ENCODE measurements around the gene CACNA1F. TPM values are rescaled to one million over a fixed set of nuclear protein-coding genes. Genes with fewer than 3 reads are reported as not detected.

CACNA1F gene
- total and polyA plus RNA-seq, 10 of the 15 experiments (the other 5 are each of a cell fraction or from before 2014, with no cell fraction given): 0.01 to 0.32 (median 0.05) TPM; not detected in 5

GRCh38 chrX:49192722-49193328 is 40.3 kb downstream of the CACNA1F start:
- Histone ChIP-seq H3K79me2 (ENCODE audit: control insufficient read depth, insufficient read depth, low read length) (no peaks in the 10 kb centered on the region; the same call in 1 of the 2 replicates), H3K9me3 (replicated peaks; ENCODE audit: control insufficient read depth, insufficient read depth, low read length) (no peaks in the 10 kb centered on the region), H3K4me3 (no peak overlapping the region), H2AFZ (ENCODE audit: control insufficient read depth, low read depth, low read length) (no peak overlapping the region), H3K9ac (ENCODE audit: control insufficient read depth, insufficient read depth, low read length) (no peak overlapping the region), H3K4me2 (ENCODE audit: control insufficient read depth, insufficient read depth) (no peak overlapping the region), H4K20me1 (ENCODE audit: control insufficient read depth, insufficient read depth) (no peaks in the 10 kb centered on the region), H3K27ac (ENCODE audit: control insufficient read depth, insufficient read depth) (no peak overlapping the region), H3K4me1 (ENCODE audit: control insufficient read depth, insufficient read depth, low read length) (peaks cover 3% of the 10 kb centered on the region; the same call in 1 of the 2 replicates), H3K36me3 (ENCODE audit: control insufficient read depth in 2 of 2, insufficient read depth in 2 of 2, low read length in 1 of 2) (no peaks in the 10 kb centered on the region), H3K27me3 (replicated peaks in 1 of 2; ENCODE audit: control insufficient read depth in 2 of 2, insufficient read depth in 2 of 2, low read length in 1 of 2) (no peaks in the 10 kb centered on the region)
- TF ChIP-seq ZNF207 (IDR thresholded peaks at IDR 0.05; ENCODE audit: borderline replicate concordance) (no peak), CTCF (IDR thresholded peaks at IDR 0.05 in 2 of 3, conservative IDR thresholded peaks at IDR 0.05 in 1 of 3; ENCODE audit: control insufficient read depth in 2 of 3, extremely low read depth in 1 of 3, insufficient read depth in 1 of 3, low read depth in 3 of 3, low read length in 3 of 3) (peak; percentile 50 to 68 (median 57)), HDGF (IDR thresholded peaks at IDR 0.05) (no peak), MXI1 (IDR thresholded peaks at IDR 0.05; ENCODE audit: low read depth, low read length) (no peak), RAD21 (IDR thresholded peaks at IDR 0.05; ENCODE audit: insufficient read depth, low read depth, low read length) (peak; percentile 30; the same call in 1 of the 2 replicates), SMC3 (IDR thresholded peaks at IDR 0.05; ENCODE audit: borderline replicate concordance, low read length) (peak; percentile 28; the same call in 1 of the 2 replicates), TAF1 (IDR thresholded peaks at IDR 0.05; ENCODE audit: borderline replicate concordance, low read depth, low read length) (no peak)
- FAIRE-seq (peak; percentile 56), DNase-seq (ENCODE audit: low read depth, low spot score) (no peak), ATAC-seq (no peak)
- no TSS peak for BruUV-seq (replicated peaks)
- POLR2A ChIA-PET: interaction anchor here (1.0 to 3.9 kb wide), 5 partner anchors 25 to 79 kb away, joined by 3 to 28 read pairs (median 3); partner anchors contain the start of gene CCDC22
- in situ Hi-C loops (cut with MboI): loop anchor here (5.0 kb wide), 1 partner anchor 74 kb away; the partner anchor contains the start of gene PPP1R3F
- RAD21 ChIA-PET (ENCODE audit: unreplicated experiment): interaction anchor here (0.8 to 1.9 kb wide), 9 partner anchors 21 to 641 kb away, joined by 3 to 11 read pairs (median 4); no protein-coding TSS in a partner anchor
- intact Hi-C loops (cut with micrococcal nuclease; ENCODE audit: unreplicated experiment): loop anchor here (5.0 kb wide), 1 partner anchor 44 kb away; the partner anchor contains the start of gene CCDC22
- SMC1A ChIA-PET (ENCODE audit: uncharacterized antibody, unreplicated experiment): interaction anchor here (0.7 to 2.9 kb wide), 9 partner anchors 15 to 78 kb away, joined by 3 to 9 read pairs (median 4); partner anchors contain the start of gene CCDC22
- CTCF ChIA-PET: interaction anchor here (0.6 to 5.8 kb wide), 30 partner anchors 9 to 731 kb away, joined by 3 to 57 read pairs (median 4); partner anchors contain the start of genes FOXP3, PLP2 and PPP1R3F
- 48% methylated on average over 9 of the region's 10 CpGs for WGBS (ENCODE audit: insufficient coverage, insufficient replicate concordance, low lambda C conversion rate, missing lambda C conversion rate)

All from GM12878 (cell line).